Mesodermal cell (in vitro differentiated cells): Measurements from ENCODE around the gene POLD1.

ENCODE experiments used
- H3K27ac ChIP-seq: 2 replicates; pipeline ENCODE4 v1.7.0; 2013; ENCODE audit warnings: mild to moderate bottlenecking, low read depth, low read length, moderate library complexity; ENCODE audit not compliant: severe bottlenecking
- H3K36me3 ChIP-seq: 2 replicates; pipeline ENCODE4 v1.7.1; 2013; ENCODE audit warnings: mild to moderate bottlenecking, low read length, moderate library complexity; ENCODE audit not compliant: control insufficient read depth, insufficient read depth
- H3K4me1 ChIP-seq: one replicate; pipeline ENCODE4 v1.7.1; 2013; ENCODE audit warnings: mild to moderate bottlenecking, low read length; ENCODE audit not compliant: insufficient read depth, control insufficient read depth, poor library complexity, severe bottlenecking
- H3K4me3 ChIP-seq: 2 replicates; pipeline ENCODE4 v1.7.0; 2013; ENCODE audit warnings: low read length, control low read depth, mild to moderate bottlenecking; ENCODE audit not compliant: insufficient read depth, poor library complexity, severe bottlenecking; ENCODE audit errors: extremely low read depth
- H3K9me3 ChIP-seq: 2 replicates; pipeline ENCODE4 v1.7.1; 2013; ENCODE audit warnings: mild to moderate bottlenecking, low read length, moderate library complexity; ENCODE audit not compliant: control insufficient read depth
- WGBS, 2 experiments: methylation state at CpG; one replicate each; pipeline ENCODE4 v1.1.5; 2013; ENCODE audit warnings: missing lambda C conversion rate in 2 of 2; ENCODE audit not compliant: insufficient coverage in 2 of 2; 5-methylcytosine and 5-hydroxymethylcytosine counted together

Gene POLD1

GRCh38 chr19:50413531-50413930 lies 29.4 kb downstream of the POLD1 start:
- H3K36me3 ChIP-seq, result peaks cover 41% of the 10 kb centered on the region
- no peak overlapping the region for H3K4me3 ChIP-seq
- peaks cover 3% of the 10 kb centered on the region for H3K4me1 ChIP-seq
- no peak overlapping the region for H3K27ac ChIP-seq
- WGBS, 2 experiments, result 97 to 100% methylated on average over 12 to 21 of the region's 21 CpGs
- no peaks in the 10 kb centered on the region for H3K9me3 ChIP-seq

DNA sequence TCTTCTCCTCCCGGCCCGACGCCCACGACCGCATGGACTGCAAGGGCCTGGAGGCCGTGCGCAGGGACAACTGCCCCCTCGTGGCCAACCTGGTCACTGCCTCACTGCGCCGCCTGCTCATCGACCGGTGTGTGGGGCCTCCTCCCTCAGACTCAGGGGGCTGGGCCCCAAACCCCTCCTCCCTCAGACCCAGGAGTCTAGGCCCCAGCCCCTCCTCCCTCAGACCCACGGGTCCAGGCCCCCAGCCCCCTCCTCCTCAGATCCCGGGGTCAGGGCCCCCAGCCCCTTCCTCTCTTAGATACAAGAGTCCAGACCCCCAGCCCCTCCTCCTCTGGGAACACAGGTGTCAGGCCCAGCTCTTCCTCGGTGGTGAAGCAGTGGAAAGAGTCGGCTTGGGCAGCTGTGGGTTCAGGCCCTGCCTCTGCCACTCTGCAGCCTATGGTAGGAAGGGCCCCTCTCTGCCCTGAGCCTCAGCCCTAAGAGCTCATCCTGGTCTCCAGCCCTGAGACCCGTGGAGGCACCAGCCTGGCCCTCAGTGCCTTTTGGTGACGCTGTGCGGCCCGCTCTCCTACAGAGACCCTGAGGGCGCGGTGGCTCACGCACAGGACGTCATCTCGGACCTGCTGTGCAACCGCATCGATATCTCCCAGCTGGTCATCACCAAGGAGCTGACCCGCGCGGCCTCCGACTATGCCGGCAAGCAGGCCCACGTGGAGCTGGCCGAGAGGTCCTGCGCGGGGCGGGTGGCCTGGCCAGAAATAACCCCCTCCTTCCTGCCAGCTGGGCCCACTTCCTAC lies 30.9 kb downstream of the POLD1 start:
- H3K27ac ChIP-seq, result no peak overlapping the region
- WGBS, 2 experiments, result 69 to 70% methylated on average over 28 to 34 of the region's 37 CpGs
- no peaks in the 10 kb centered on the region for H3K9me3 ChIP-seq
- no peak overlapping the region for H3K4me3 ChIP-seq
- H3K36me3 ChIP-seq, result peaks cover 25% of the 10 kb centered on the region
- peaks cover 11% of the 10 kb centered on the region for H3K4me1 ChIP-seq

GRCh38 chr19:50415661-50416033 lies 31.5 kb downstream of the POLD1 start:
- 93 to 95% methylated on average over 14 to 16 of the region's 22 CpGs for WGBS, 2 experiments
- H3K4me3 ChIP-seq, result no peak overlapping the region
- no peaks in the 10 kb centered on the region for H3K9me3 ChIP-seq
- H3K4me1 ChIP-seq, result peaks cover 11% of the 10 kb centered on the region
- peaks cover 20% of the 10 kb centered on the region for H3K36me3 ChIP-seq
- no peak overlapping the region for H3K27ac ChIP-seq

DNA sequence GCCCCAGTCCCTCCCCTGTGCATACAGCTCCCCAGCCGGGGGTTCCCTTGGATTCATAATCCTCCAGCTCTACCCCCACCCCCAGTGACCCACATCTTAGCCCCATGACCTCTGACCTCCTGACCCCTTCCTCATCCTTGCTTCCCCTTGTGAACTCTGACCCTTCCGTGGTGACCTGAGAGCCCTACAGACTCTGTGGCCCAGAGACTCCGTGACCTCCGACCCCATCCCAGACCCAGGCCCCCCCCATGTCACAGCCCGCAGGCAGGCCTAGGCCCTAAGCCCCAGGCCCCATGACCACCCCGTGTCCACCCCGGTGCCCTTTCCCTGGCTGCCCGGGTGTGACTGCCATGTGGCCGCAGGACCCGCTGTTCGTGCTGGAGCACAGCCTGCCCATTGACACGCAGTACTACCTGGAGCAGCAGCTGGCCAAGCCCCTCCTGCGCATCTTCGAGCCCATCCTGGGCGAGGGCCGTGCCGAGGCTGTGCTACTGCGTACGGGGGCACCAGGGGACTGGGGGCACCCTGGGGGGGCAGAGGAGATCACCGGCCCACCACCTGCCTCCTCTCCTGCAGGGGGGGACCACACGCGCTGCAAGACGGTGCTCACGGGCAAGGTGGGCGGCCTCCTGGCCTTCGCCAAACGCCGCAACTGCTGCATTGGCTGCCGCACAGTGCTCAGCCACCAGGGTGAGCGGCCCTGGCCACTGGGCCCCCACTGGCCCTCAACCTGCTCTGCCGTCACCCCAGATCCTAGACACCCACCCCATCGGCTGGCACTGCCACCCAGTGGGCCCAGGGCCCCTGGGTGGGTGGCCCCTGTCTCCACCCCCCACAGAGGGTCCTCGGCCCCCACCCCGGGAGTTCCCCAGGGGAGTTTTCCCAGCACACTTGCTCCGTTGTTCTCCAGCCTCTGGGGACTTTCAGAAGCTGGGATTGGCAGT lies 32.2 kb downstream of the POLD1 start:
- peaks cover 13% of the 10 kb centered on the region for H3K36me3 ChIP-seq
- H3K4me1 ChIP-seq, result peaks cover 11% of the 10 kb centered on the region
- no peak overlapping the region for H3K4me3 ChIP-seq
- 93 to 94% methylated on average over 27 to 31 of the region's 35 CpGs for WGBS, 2 experiments
- no peaks in the 10 kb centered on the region for H3K9me3 ChIP-seq
- no peak overlapping the region for H3K27ac ChIP-seq

GRCh38 chr19:50417111-50418081 lies 33.2 kb downstream of the POLD1 start:
- Histone ChIP-seq H3K27ac (no peak overlapping the region), H3K36me3 (peaks cover 12% of the 10 kb centered on the region), H3K4me1 (peaks cover 11% of the 10 kb centered on the region), H3K9me3 (no peaks in the 10 kb centered on the region), H3K4me3 (no peak overlapping the region)
- 87 to 89% methylated on average over 16 to 21 of the region's 42 CpGs for WGBS, 2 experiments

DNA sequence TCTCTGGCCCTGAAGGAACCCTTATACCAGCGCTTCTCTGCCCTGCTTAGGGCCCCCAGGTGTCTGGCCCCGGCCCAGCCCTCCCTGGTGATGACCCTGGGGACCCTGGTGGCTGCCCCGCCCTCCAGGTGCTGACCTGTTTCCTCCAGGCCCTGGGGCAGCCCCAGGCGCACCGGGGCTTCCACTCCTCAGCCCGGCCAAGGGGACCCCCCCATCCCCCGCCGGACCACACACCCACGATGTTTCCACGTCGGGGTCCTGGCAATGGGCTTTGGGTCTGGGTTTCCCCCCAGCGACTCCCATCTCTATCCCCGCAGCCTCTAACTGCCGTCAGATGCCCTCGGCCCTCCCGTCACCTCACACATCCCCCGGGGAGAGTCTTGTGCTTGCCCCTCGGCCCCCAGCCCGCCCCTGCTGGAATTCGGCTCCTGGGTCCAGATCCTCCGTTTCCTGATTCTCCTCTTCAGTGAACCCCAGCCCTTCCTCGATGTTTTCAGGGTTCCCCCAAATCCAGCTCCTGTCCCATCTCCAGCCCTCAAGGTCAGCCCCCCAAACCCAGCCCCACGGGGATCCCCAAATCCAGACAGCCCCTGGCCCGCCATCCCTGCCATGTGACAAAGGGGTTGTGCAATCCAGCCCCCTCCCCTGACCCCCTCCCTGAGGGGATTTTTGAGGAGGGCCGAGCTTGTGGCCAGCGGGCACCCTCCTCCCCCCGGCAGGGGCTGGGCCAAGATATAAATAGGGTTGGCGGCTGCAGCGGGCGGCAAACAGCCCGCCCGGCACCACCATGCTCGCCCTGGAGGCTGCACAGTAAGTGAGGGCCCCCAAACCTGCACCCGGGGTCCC lies 34.3 kb downstream of the POLD1 start, which contains the start of gene SPIB:
Gene SPIB, plus strand, starts transcription at position 763 of the 846 bp plus-strand sequence. Its CDS starts 25 bp downstream, at position 788.
- H3K36me3 ChIP-seq, result peaks cover 6% of the 10 kb centered on the region
- WGBS, 2 experiments, result 21 to 30% methylated on average over 15 to 27 of the region's 34 CpGs
- peaks cover 11% of the 10 kb centered on the region for H3K4me1 ChIP-seq
- H3K27ac ChIP-seq, result no peak within 1 kb of the TSS
- no peaks in the 10 kb centered on the region for H3K9me3 ChIP-seq
- no peak within 1 kb of the TSS for H3K4me3 ChIP-seq

DNA sequence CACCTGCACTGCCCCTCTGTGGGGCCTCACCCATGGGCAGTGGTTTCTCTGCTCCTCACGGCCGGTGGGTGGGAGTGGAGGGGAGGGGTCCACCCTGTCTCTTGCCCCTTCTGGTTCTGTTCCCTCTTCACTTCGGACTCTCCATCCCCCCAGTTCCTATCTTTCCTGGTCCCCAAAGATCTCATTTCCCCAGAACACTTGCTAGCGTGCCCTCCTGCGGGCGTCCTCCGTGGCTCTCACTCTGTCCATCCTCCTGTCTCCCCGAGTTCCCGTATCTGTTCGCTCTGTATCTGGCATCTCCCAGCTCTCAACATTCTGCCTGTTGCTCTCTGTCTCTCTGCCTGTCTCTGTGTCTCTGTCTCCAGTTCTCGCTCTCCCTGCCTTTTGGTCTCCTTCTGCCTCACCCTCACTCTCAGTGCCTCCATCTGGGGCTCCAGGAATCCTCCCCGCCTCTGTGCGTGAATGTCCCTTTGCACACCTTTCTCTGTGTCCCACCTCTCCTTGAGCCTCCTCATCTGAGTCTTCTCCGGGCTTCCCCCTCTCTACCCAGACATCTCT lies 35.0 kb downstream of the POLD1 start:
- H3K4me1 ChIP-seq, result peaks cover 11% of the 10 kb centered on the region
- H3K4me3 ChIP-seq, result no peak overlapping the region
- WGBS, 2 experiments, result 8 to 11% methylated on average over 11 to 12 of the region's 14 CpGs
- no peaks in the 10 kb centered on the region for H3K9me3 ChIP-seq
- no peak overlapping the region for H3K27ac ChIP-seq
- no peaks in the 10 kb centered on the region for H3K36me3 ChIP-seq

DNA sequence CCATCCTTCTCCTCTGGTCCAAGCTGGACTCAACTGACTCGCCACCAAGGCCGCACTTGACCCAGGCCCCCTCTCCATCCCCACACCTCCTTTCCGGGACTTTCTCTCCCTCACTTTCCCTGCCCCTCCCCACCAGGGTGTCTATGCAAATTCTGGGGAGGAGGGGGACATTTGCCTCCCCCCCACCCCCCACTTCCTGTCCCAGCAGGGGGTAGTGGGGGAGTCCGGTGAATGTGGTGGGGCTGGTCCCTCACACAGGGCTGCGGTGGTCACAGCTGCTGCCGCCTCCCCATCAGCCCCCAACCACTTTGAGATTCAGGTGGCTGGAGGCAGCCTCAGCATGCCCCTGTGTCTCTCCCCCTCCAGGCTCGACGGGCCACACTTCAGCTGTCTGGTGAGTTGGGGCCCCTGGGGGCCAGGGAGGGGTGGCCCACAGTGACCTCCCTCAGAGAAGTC lies 35.5 kb downstream of the POLD1 start:
- Histone ChIP-seq H3K27ac (no peak overlapping the region), H3K4me1 (peaks cover 11% of the 10 kb centered on the region), H3K9me3 (no peaks in the 10 kb centered on the region), H3K4me3 (no peak overlapping the region), H3K36me3 (no peaks in the 10 kb centered on the region)
- 9 to 10% methylated on average over 4 of the region's 8 CpGs for WGBS, 2 experiments

DNA sequence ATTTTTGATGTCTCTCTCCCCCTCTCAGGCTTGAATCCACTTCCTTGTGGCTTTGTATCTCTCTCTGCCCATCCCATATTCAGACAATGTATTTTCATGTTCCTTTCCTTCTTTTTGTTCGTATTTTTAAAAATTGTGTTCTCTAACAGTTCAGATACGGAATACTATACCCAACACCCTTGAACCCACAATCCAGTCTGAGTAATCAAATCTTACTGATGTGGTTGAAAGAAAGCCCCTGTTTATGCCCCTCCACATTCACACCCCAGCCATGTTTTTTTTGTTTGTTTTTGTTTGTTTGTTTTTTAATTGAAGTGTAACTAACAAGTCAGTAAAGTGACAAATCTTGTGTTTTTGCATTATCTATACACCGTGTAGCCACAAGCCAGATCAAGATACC lies 36.0 kb downstream of the POLD1 start:
- H3K4me3 ChIP-seq, result no peak overlapping the region
- H3K27ac ChIP-seq, result no peak overlapping the region
- peaks cover 11% of the 10 kb centered on the region for H3K4me1 ChIP-seq
- H3K36me3 ChIP-seq, result no peaks in the 10 kb centered on the region
- H3K9me3 ChIP-seq, result no peaks in the 10 kb centered on the region
- 60 to 71% methylated on average over 1 of the region's 3 CpGs for WGBS, 2 experiments
